BJ (cell line): Measurements from ENCODE around the gene LIN52. TPM values are rescaled to one million over a fixed set of nuclear protein-coding genes. Genes with fewer than 3 reads are reported as not detected.

Source experiments
- CTCF ChIA-PET: fragments of 350-600 bp; formaldehyde crosslinking; extraction: SDS; loops from one replicate; lab custom pipeline; 2021; ENCODE audit warnings: antibody characterized with exemption, inconsistent platforms; lab: Yijun Ruan, JAX
- POLR2A ChIA-PET: fragments of 300-600 bp; sonication (Branson Sonifier 250); formaldehyde crosslinking; extraction: SDS; loops from one replicate; lab custom pipeline; 2021; ENCODE audit warnings: antibody characterized with exemption; lab: Charles Lee
- DNase-seq: peaks from one replicate; pipeline ENCODE4 v3.0.0-alpha.2; 2011; ENCODE audit warnings: low read depth
- H3K27me3 ChIP-seq: 2 replicates; pipeline ENCODE4 v1.6.0; 2011; ENCODE audit warnings: low read length; ENCODE audit not compliant: control insufficient read depth, insufficient read depth
- H3K36me3 ChIP-seq: 2 replicates; pipeline ENCODE4 v1.5.1; 2011; ENCODE audit warnings: low read length; ENCODE audit not compliant: control insufficient read depth, insufficient read depth
- H3K4me3 ChIP-seq: 2 replicates; pipeline ENCODE4 v1.5.1; 2011; ENCODE audit warnings: low read depth, mild to moderate bottlenecking, control low read depth, low read length
- polyA plus RNA-seq: library from polyadenylated mRNA; depleted of rRNA; stranded (reverse); fragments of >200 nt; gene quantifications from 2 replicates; pipeline ENCODE4 v1.2.3, GENCODE V29; 2011
- TF ChIP-seq, protein P1 (sequence below): IDR thresholded peaks from 2 replicates; pipeline ENCODE4 v1.5.1; 2011; ENCODE audit warnings: low read depth, mild to moderate bottlenecking, control low read depth, inconsistent platforms, low read length, moderate library complexity; ENCODE audit not compliant: insufficient read depth

The LIN52 gene
- polyA plus RNA-seq, 1 experiment: 7.4 TPM

GRCh38 chr14:74223016-74223415, 138.3 kb downstream of the LIN52 start:
- Histone ChIP-seq H3K4me3 (no peak overlapping the region), H3K36me3 (no peaks in the 10 kb centered on the region), H3K27me3 (peaks cover 33% of the 10 kb centered on the region)
- TF ChIP-seq, protein P1, sequence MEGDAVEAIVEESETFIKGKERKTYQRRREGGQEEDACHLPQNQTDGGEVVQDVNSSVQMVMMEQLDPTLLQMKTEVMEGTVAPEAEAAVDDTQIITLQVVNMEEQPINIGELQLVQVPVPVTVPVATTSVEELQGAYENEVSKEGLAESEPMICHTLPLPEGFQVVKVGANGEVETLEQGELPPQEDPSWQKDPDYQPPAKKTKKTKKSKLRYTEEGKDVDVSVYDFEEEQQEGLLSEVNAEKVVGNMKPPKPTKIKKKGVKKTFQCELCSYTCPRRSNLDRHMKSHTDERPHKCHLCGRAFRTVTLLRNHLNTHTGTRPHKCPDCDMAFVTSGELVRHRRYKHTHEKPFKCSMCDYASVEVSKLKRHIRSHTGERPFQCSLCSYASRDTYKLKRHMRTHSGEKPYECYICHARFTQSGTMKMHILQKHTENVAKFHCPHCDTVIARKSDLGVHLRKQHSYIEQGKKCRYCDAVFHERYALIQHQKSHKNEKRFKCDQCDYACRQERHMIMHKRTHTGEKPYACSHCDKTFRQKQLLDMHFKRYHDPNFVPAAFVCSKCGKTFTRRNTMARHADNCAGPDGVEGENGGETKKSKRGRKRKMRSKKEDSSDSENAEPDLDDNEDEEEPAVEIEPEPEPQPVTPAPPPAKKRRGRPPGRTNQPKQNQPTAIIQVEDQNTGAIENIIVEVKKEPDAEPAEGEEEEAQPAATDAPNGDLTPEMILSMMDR: no peak
- CTCF ChIA-PET: interaction anchor here (1.0 kb wide), 2 partner anchors 8 to 28 kb away, joined by 3 to 4 read pairs; no protein-coding TSS in a partner anchor
- no peak for DNase-seq
- POLR2A ChIA-PET: interaction anchor here (0.7 kb wide), 1 partner anchor 174 kb away, joined by 3 read pairs; no protein-coding TSS in a partner anchor

- Histone ChIP-seq H3K27me3 (peaks cover 22% of the 10 kb centered on the region), H3K36me3 (no peaks in the 10 kb centered on the region), H3K4me3 (no peak overlapping the region)
- ChIA-PET CTCF (interaction anchor here (1.2 to 1.7 kb wide), 2 partner anchors 14 to 15 kb away, joined by 3 to 4 read pairs; no protein-coding TSS in a partner anchor), POLR2A (no interaction called here)
- TF ChIP-seq, protein P1: no peak
- no peak for DNase-seq
Observed at GRCh38 chr14:74231784-74232183, 147.0 kb downstream of the LIN52 start.

DNA sequence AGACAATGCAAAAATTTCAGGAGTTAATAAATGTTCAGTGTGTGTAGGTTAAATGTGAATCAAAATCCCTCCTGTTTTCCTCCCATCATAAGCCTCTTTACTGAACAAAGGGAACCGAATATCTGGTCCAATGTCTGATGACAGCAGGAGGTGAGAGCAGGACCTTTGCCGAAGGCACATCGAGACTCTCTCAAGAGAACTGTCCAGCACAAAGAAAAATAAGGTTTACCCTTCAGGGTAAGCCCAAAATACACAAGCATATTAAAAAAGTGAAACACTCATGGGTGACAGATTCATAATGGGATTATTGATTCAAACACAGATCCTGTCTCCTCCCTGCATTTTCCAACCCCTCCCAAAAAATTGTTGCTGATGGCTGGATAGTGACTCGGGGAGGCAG, 150.3 kb downstream of the LIN52 start:
- Histone ChIP-seq H3K36me3 (no peaks in the 10 kb centered on the region), H3K4me3 (no peak overlapping the region), H3K27me3 (peaks cover 36% of the 10 kb centered on the region)
- ChIA-PET POLR2A (no interaction called here), CTCF (interaction anchor here (0.9 kb wide), 1 partner anchor 16 kb away, joined by 4 read pairs; no protein-coding TSS in a partner anchor)
- TF ChIP-seq, protein P1: no peak
- no peak for DNase-seq

GRCh38 chr14:74237441-74237840, 152.7 kb downstream of the LIN52 start:
- POLR2A ChIA-PET: no interaction called here
- TF ChIP-seq, protein P1: no peak
- no peak for DNase-seq
- H3K27me3 ChIP-seq: peaks cover 56% of the 10 kb centered on the region
- H3K4me3 ChIP-seq: no peak overlapping the region
- H3K36me3 ChIP-seq: no peaks in the 10 kb centered on the region
- CTCF ChIA-PET: interaction anchor here (0.6 to 1.5 kb wide), 5 partner anchors 10 to 125 kb away, joined by 3 to 5 read pairs (median 4); no protein-coding TSS in a partner anchor

- TF ChIP-seq, protein P1: no peak
- H3K36me3 ChIP-seq: no peaks in the 10 kb centered on the region
- no peak within 1 kb of the TSS for H3K4me3 ChIP-seq
- no peak for DNase-seq
- H3K27me3 ChIP-seq: peaks cover 70% of the 10 kb centered on the region
- ChIA-PET POLR2A (no interaction called here), CTCF (interaction anchor here (1.6 to 3.6 kb wide), 2 partner anchors 19 to 20 kb away, joined by 4 to 16 read pairs; no protein-coding TSS in a partner anchor)
Observed at GRCh38 chr14:74238974-74239847, 154.5 kb downstream of the LIN52 start, which contains the start of gene VSX2. Gene VSX2 (plus strand): TSS chr14:74239449. CDS start chr14:74239562, 113 bp downstream.
